ENCODE measurements around the gene NOTCH3. TPM values are rescaled to one million over a fixed set of nuclear protein-coding genes. Genes with fewer than 3 reads are reported as not detected.

The NOTCH3 gene
- total RNA-seq, 2 experiments from 2014 or later: not detected

DNA sequence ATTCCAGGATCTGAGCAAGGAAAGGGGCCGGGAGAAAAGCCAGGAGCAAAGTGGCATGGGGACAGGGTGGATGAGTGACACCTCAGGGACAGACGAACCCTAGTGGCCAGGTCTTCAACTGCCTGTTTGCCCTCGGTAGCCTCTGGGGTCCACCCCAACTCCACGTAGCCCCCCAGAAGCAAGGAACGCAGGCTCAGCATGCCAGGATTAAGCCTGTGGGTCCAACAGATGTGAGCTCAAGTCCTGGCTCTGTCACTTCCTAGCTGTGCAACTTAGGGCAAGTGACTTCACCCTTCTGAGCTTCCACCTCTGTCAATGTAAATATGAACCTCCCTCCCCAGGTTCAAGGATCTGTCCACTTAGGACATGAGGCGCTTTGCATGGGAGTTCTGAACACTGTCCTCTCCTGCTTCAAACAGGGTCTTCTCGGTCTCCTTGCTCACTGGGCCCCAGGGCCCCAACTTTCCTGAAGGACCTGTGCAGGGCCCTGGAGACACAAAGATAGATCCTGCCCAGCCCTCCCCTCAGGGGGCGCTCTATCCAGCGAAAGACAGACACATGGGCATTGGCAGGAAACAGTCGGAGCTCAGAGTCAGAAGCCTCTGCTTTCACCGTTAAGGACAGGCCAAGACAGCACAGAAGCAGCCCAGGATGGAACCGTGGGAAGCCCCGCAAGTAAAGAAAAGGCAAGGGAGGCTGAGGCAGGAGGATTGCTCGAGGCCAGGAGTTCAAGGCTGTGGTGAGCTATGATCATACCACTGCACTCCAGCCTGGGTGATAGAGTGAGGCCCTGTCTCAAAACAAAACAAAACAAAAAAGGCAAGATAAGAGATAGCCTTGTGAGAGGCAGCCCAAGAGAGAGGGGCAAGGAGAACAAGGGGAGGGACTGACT, 80.4 kb downstream of the NOTCH3 start:
- intact Hi-C loops (cut with micrococcal nuclease): loop anchor here (10.0 kb wide), 2 partner anchors 214 to 714 kb away; partner anchors contain the start of gene BRD4
- no peak overlapping the region for H3K27ac Mint-ChIP-seq
- peaks cover 33% of the 10 kb centered on the region for H3K36me3 Mint-ChIP-seq (ENCODE audit: low read depth)
- no peaks in the 10 kb centered on the region for H3K27me3 Mint-ChIP-seq (ENCODE audit: low read depth)
- H3K9me3 Mint-ChIP-seq: no peaks in the 10 kb centered on the region
- no peak for DNase-seq
- H3K4me1 Mint-ChIP-seq (ENCODE audit: low read depth): peaks cover 13% of the 10 kb centered on the region
- no peak overlapping the region for H3K4me3 Mint-ChIP-seq
- CTCF ChIA-PET: interaction anchor here (0.9 to 1.2 kb wide), 3 partner anchors 14 to 36 kb away, joined by 4 to 6 read pairs (median 4); no protein-coding TSS in a partner anchor

DNA sequence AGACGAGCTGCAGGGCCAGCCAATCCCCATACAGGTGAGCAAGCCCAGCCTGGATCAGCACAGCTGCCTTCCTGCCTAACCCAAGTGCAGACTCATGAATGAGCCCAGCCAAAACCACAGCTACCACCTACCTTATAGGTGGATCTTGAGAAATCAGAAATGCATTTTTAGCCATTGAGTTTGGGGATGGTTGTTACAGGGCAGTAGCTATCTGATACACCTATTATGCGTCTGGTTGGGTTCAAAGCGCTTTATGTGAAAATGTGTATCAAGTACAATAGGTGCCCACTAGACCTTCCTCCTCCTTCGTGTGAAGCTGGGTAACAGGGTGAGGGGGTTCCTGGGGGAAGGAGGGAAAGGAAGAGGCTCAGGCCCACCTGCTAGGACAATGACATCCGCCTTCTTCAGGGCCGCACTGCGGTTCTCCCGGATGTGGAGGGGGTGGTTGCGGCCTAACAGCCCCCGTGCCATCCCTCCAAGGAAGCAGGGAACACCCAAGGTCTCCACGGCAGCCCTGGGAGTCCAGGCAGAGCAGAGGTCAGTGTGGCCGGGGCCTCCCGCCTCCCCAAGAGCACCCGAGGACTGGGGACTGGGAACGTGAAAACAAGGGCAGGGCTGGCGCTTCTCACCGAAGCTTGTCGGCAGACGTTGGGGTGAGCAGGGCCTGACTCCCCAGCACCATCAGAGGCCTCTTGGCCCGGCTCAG, 81.9 kb downstream of the NOTCH3 start:
- H3K27ac Mint-ChIP-seq: no peak overlapping the region
- H3K27me3 Mint-ChIP-seq (ENCODE audit: low read depth): no peaks in the 10 kb centered on the region
- H3K9me3 Mint-ChIP-seq: no peaks in the 10 kb centered on the region
- intact Hi-C loops (cut with micrococcal nuclease): no loop called here
- no peak overlapping the region for H3K4me3 Mint-ChIP-seq
- DNase-seq: no peak
- H3K36me3 Mint-ChIP-seq (ENCODE audit: low read depth): peaks cover 33% of the 10 kb centered on the region
- H3K4me1 Mint-ChIP-seq (ENCODE audit: low read depth): peaks cover 6% of the 10 kb centered on the region
- CTCF ChIA-PET: interaction anchor here (1.3 kb wide), 1 partner anchor 18 kb away, joined by 3 read pairs; no protein-coding TSS in a partner anchor

DNA sequence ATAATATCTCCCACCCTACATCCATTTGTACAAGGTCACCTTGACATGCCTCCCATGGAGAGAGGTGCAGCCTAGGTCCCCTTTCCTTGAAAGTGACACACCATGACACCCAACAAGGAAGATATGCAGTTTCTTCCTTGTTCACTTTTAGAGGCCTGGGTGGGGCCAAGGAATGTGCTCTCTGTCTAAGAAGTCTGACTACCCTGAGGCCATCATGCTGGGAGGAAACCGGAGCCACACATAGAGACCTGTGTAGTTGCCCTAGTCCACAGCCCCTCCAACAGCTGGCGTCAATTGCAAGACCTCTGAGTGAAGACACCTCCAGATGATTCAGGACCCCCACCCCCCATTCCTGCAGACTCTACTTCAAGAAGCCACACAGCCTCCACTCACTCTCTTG, 82.5 kb downstream of the NOTCH3 start:
- H3K4me1 Mint-ChIP-seq (ENCODE audit: low read depth): peaks cover 3% of the 10 kb centered on the region
- peaks cover 34% of the 10 kb centered on the region for H3K36me3 Mint-ChIP-seq (ENCODE audit: low read depth)
- H3K4me3 Mint-ChIP-seq: no peak overlapping the region
- no peak overlapping the region for H3K27ac Mint-ChIP-seq
- H3K27me3 Mint-ChIP-seq (ENCODE audit: low read depth): no peaks in the 10 kb centered on the region
- intact Hi-C loops (cut with micrococcal nuclease): no loop called here
- no peak for DNase-seq
- H3K9me3 Mint-ChIP-seq: no peaks in the 10 kb centered on the region
- CTCF ChIA-PET: interaction anchor here (1.3 kb wide), 1 partner anchor 17 kb away, joined by 3 read pairs; no protein-coding TSS in a partner anchor

DNA sequence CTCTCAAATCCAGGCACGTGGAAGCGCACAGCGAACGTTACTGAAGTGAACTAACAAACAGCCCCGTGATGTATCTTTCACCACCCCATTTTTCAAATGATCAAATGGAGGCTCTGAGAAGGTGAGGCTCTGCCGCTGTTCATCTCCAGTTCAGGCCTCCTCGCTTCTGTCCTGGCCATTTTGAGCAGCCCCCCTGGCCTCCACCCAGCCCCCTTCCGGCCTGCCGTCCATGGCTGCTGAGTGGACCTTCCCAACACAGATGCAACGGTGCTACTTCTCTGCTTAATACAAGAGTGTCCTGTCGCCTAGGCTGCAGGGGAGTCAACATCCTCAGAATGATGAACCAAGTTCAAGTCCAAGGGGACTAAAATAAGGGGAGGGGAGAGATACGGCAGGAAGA, 83.9 kb downstream of the NOTCH3 start:
- CTCF ChIA-PET: no interaction called here
- intact Hi-C loops (cut with micrococcal nuclease): no loop called here
- DNase-seq: no peak
- H3K36me3 Mint-ChIP-seq (ENCODE audit: low read depth): peaks cover 31% of the 10 kb centered on the region
- no peak overlapping the region for H3K27ac Mint-ChIP-seq
- no peaks in the 10 kb centered on the region for H3K9me3 Mint-ChIP-seq
- no peaks in the 10 kb centered on the region for H3K4me1 Mint-ChIP-seq (ENCODE audit: low read depth)
- H3K27me3 Mint-ChIP-seq (ENCODE audit: low read depth): no peaks in the 10 kb centered on the region
- no peak overlapping the region for H3K4me3 Mint-ChIP-seq

DNA sequence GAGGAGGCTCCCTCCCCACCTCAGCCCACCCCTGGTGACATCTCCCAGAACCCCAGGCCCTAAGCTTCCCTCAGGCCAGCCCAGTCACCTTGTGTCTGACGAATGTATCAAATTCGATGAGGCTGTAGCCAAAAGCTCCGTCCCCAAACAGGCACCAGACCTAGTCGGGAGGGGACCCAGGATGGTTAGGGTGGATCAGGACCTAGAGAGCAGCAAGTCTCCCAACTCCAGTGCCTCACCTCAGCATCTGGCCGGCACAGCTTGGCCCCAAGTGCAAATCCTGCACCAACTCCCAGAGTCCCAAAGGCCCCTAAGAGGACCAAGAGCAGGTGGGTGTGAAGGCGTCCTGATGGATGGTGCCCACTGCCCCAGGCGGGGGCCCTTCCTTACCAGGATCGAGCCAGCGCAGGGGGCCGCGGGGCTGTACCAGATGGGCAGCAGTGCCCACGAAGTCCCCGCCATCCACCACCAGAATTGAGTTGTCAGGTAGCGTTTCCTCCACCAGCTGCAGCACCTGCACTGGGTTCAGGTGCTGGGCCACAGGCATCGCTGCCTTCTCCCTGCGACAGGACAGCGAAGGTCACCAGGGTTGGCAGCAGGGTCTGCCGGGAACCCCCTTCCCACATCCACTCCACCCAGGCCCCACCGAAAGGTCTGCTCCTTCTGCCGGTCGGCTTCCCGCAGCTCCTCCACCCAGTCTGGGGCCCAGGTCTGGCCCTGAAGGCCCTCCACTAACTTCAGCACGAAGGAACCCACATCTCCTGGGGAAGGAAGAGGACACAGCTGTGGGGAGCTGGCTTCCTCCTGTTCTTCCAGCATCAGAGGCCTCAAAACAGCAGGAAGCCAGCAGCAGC, 84.8 kb downstream of the NOTCH3 start:
- H3K27ac Mint-ChIP-seq: no peak overlapping the region
- H3K27me3 Mint-ChIP-seq (ENCODE audit: low read depth): no peaks in the 10 kb centered on the region
- no peaks in the 10 kb centered on the region for H3K4me1 Mint-ChIP-seq (ENCODE audit: low read depth)
- DNase-seq: no peak
- H3K9me3 Mint-ChIP-seq: no peaks in the 10 kb centered on the region
- CTCF ChIA-PET: no interaction called here
- intact Hi-C loops (cut with micrococcal nuclease): no loop called here
- H3K36me3 Mint-ChIP-seq (ENCODE audit: low read depth): peaks cover 26% of the 10 kb centered on the region
- no peak overlapping the region for H3K4me3 Mint-ChIP-seq

DNA sequence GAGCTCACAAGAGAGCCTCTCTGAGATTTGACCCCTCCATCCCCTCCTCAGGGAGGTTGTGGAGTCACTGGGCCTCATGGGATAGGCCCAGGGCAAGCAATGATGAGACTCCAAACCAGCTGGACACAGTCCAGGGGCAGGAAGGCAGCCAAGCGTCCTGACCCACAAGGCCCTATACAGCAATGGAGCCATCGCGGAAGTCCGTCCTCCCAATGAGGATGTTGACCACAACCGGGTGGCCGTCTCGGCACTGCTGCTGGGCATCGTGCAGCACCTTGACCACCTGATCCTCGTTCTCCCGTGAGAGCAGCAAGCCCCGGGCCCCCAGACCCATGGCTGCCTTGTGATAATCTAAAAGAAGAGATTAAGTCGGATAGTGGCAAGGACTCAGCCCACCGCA, 85.7 kb downstream of the NOTCH3 start:
- intact Hi-C loops (cut with micrococcal nuclease): no loop called here
- Mint-ChIP-seq H3K4me1 (ENCODE audit: low read depth) (no peaks in the 10 kb centered on the region), H3K9me3 (no peaks in the 10 kb centered on the region), H3K4me3 (no peak overlapping the region), H3K27ac (no peak overlapping the region), H3K27me3 (ENCODE audit: low read depth) (no peaks in the 10 kb centered on the region), H3K36me3 (ENCODE audit: low read depth) (peaks cover 19% of the 10 kb centered on the region)
- no peak for DNase-seq
- CTCF ChIA-PET: no interaction called here

DNA sequence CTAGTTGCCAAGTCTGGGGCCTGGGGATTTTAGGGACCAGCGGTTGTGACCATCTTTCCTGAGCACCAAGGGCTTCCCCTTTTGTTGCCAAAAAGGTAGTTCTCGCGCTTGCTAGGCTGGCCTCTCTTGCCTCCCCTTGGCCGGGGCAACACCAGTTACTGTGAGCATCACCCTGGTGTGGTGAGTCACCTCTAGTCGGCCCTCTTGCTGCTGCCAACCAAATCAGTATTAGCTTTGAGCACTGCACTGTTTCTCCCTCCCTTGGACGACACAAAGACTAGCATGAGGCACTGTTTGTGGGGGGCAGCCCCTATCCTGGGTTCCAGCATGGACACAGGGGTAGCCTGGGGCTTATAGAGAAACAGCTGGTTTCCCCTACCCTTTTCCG, 86.6 kb downstream of the NOTCH3 start:
- H3K4me1 Mint-ChIP-seq (ENCODE audit: low read depth): no peaks in the 10 kb centered on the region
- no peak overlapping the region for H3K27ac Mint-ChIP-seq
- CTCF ChIA-PET: interaction anchor here (0.7 kb wide), 1 partner anchor 516 kb away, joined by 3 read pairs; no protein-coding TSS in a partner anchor
- H3K27me3 Mint-ChIP-seq (ENCODE audit: low read depth): no peaks in the 10 kb centered on the region
- no peak for DNase-seq
- intact Hi-C loops (cut with micrococcal nuclease): no loop called here
- H3K9me3 Mint-ChIP-seq: no peaks in the 10 kb centered on the region
- H3K36me3 Mint-ChIP-seq (ENCODE audit: low read depth): peaks cover 16% of the 10 kb centered on the region
- no peak overlapping the region for H3K4me3 Mint-ChIP-seq

DNA sequence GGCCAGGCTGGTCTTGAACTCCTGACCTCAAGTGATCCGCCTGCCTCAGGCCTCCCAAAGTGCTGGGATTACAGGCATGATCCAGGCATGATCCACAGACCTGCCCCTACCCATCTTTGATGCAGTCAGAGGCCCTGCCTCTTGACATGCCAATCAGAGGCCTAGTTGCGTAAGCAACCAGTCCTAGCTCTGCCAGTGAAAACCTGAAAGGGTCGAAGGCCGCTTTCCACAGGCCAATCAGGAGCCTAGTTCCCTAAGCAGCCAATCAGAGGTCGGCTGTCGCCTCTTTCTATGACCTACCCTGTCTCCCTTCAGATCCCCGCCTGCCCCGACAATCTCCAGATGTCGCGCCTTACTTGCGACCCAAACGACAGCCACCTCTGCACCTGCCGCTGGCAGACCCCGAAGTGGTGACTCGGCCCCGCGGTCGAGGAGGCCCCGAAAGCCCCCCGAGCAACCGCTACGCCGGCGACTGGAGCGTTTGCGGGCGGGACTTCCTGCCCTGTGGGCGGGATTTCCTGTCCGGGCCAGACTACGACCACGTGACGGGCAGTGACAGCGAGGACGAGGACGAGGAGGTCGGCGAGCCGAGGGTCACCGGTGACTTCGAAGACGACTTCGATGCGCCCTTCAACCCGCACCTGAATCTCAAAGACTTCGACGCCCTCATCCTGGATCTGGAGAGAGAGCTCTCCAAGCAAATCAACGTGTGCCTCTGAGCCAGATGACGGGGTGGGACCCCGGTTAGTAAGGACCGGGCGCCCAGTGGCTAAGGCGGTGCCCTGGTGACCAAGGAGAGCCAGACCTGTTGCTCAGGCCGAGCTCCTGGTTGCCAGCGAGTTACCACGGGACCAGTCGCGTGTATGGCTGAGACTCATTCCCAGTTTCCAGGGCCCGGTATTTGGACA, 87.3 kb downstream of the NOTCH3 start:
- H3K27ac Mint-ChIP-seq: no peak overlapping the region
- H3K9me3 Mint-ChIP-seq: no peaks in the 10 kb centered on the region
- peaks cover under 1% of the 10 kb centered on the region for H3K4me1 Mint-ChIP-seq (ENCODE audit: low read depth)
- H3K27me3 Mint-ChIP-seq (ENCODE audit: low read depth): no peaks in the 10 kb centered on the region
- no peak overlapping the region for H3K4me3 Mint-ChIP-seq
- H3K36me3 Mint-ChIP-seq (ENCODE audit: low read depth): peaks cover 10% of the 10 kb centered on the region
- CTCF ChIA-PET: interaction anchor here (0.7 kb wide), 1 partner anchor 515 kb away, joined by 3 read pairs; no protein-coding TSS in a partner anchor
- DNase-seq: no peak
- intact Hi-C loops (cut with micrococcal nuclease): no loop called here

DNA sequence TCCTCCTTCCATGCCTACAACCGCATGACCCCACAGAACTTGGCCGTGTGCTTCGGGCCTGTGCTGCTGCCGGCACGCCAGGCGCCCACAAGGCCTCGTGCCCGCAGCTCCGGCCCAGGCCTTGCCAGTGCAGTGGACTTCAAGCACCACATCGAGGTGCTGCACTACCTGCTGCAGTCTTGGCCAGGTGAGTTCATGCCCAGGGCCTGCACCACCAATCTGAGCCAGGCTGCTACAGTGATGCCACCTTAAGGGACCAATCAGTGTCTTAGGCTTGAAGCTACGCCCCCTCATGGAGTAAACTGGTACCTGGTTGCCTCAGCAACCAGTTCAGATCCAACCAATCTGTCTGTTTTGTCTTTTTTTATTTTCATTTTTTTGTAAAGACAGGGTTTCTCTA, 88.4 kb downstream of the NOTCH3 start:
- Mint-ChIP-seq H3K9me3 (no peaks in the 10 kb centered on the region), H3K4me1 (ENCODE audit: low read depth) (peaks cover 8% of the 10 kb centered on the region), H3K27me3 (ENCODE audit: low read depth) (peaks cover 4% of the 10 kb centered on the region), H3K36me3 (ENCODE audit: low read depth) (peaks cover 4% of the 10 kb centered on the region), H3K4me3 (no peak overlapping the region), H3K27ac (no peak overlapping the region)
- intact Hi-C loops (cut with micrococcal nuclease): no loop called here
- DNase-seq: no peak
- CTCF ChIA-PET: interaction anchor here (0.6 kb wide), 1 partner anchor 33 kb away, joined by 3 read pairs; no protein-coding TSS in a partner anchor

DNA sequence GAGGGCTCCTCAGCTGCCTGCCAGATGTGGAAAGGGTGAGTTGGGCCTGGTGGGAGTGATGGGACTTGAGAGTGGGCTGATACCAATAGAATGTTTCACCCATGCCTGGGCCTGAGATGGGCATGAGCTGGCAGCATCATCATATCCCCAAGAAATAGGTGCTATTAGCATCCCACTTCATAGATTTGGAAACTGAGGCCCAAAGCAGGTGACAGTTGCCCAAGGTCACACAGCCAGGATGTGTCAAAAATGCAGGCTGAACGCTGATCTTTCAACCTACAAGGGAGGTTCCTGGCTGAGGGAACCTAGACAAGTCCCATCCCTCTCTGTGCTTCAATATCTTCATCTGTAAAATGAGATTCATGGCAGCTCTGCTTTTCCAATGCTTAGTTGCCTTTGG, 89.0 kb downstream of the NOTCH3 start:
- DNase-seq: no peak
- CTCF ChIA-PET: interaction anchor here (0.6 kb wide), 1 partner anchor 304 kb away, joined by 4 read pairs; no protein-coding TSS in a partner anchor
- Mint-ChIP-seq H3K4me1 (ENCODE audit: low read depth) (peaks cover 10% of the 10 kb centered on the region), H3K4me3 (no peak overlapping the region), H3K36me3 (ENCODE audit: low read depth) (peaks cover 2% of the 10 kb centered on the region), H3K9me3 (no peaks in the 10 kb centered on the region), H3K27me3 (ENCODE audit: low read depth) (peaks cover 7% of the 10 kb centered on the region), H3K27ac (no peak overlapping the region)
- intact Hi-C loops (cut with micrococcal nuclease): no loop called here

DNA sequence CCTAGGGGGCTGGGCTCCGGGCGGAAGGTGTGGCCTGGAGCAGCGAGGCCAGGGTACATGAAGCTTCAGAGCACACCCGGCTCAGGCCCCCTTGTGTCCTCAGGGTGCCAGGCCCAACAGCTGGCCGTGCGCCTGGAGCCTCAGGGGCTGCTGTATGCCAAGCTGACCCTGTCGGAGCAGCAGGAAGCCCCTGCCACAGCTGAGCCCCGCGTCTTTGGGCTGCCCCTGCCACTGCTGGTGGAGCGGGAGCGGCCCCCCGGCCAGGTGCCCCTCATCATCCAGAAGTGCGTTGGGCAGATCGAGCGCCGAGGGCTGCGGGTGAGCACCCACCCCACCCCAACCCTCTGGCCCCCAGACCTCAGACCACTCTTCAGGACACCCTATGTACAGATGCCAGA, 90.4 kb downstream of the NOTCH3 start:
- no peaks in the 10 kb centered on the region for H3K9me3 Mint-ChIP-seq
- no peak for DNase-seq
- CTCF ChIA-PET: no interaction called here
- no peak overlapping the region for H3K4me3 Mint-ChIP-seq
- H3K27ac Mint-ChIP-seq: no peak overlapping the region
- H3K36me3 Mint-ChIP-seq (ENCODE audit: low read depth): peaks cover 3% of the 10 kb centered on the region
- H3K27me3 Mint-ChIP-seq (ENCODE audit: low read depth): peaks cover 10% of the 10 kb centered on the region
- intact Hi-C loops (cut with micrococcal nuclease): no loop called here
- H3K4me1 Mint-ChIP-seq (ENCODE audit: low read depth): peaks cover 13% of the 10 kb centered on the region

All from activated naive CD4-positive, alpha-beta T cell treated with anti-CD3 and anti-CD28 coated beads for 36 hours (primary cell).